Common myeloid progenitor, CD34-positive (primary cell): ENCODE results near the gene C18orf63.

ENCODE experiments used
- CTCF ChIA-PET: fragments of 350-600 bp; sonication (Branson Sonifier 250); formaldehyde crosslinking; loops from one replicate; lab custom pipeline; 2021; ENCODE audit warnings: antibody characterized with exemption; lab: Charles Lee
- POLR2A ChIA-PET: fragments of 350-600 bp; sonication (Branson Sonifier 250); formaldehyde crosslinking; loops from one replicate; lab custom pipeline; 2021; ENCODE audit warnings: antibody characterized with exemption; lab: Charles Lee
- DNase-seq, 3 donors: peaks; one replicate each; pipeline versions ENCODE4 v3.0.0 to v3.0.0-alpha.2; 2013
- H3K27ac ChIP-seq, 2 experiments: 1 replicate in 1 of 2; 2 replicates in 1 of 2; pipeline ENCODE4 v1.7.0; 2013; ENCODE audit warnings: inconsistent platforms in 2 of 2, low read length in 2 of 2, mild to moderate bottlenecking in 2 of 2, low read depth in 1 of 2, moderate library complexity in 1 of 2; ENCODE audit not compliant: severe bottlenecking in 2 of 2, insufficient read depth in 1 of 2, poor library complexity in 1 of 2
- H3K27me3 ChIP-seq, 5 experiments: replicated peaks in 2 of 5; 1 replicate in 3 of 5; 2 replicates in 2 of 5; pipeline versions ENCODE4 v1.6.1 to v1.7.0; 2013; ENCODE audit warnings: low read length in 4 of 5, mild to moderate bottlenecking in 2 of 5, moderate library complexity in 2 of 5, inconsistent platforms in 1 of 5; ENCODE audit not compliant: insufficient read depth in 5 of 5, control insufficient read depth in 4 of 5
- H3K36me3 ChIP-seq, 4 experiments: 1 replicate in 2 of 4; 2 replicates in 2 of 4; pipeline versions ENCODE4 v1.6.1 to v1.7.0; 2013; ENCODE audit warnings: low read length in 3 of 4, control low read depth in 1 of 4, mild to moderate bottlenecking in 1 of 4; ENCODE audit not compliant: control insufficient read depth in 4 of 4, insufficient read depth in 4 of 4
- H3K4me1 ChIP-seq, 4 experiments: 1 replicate in 3 of 4; 2 replicates in 1 of 4; pipeline versions ENCODE4 v1.6.1 to v1.7.1; 2013; ENCODE audit warnings: low read length in 3 of 4, mild to moderate bottlenecking in 3 of 4, control low read depth in 1 of 4, inconsistent platforms in 1 of 4, moderate library complexity in 1 of 4; ENCODE audit not compliant: control insufficient read depth in 4 of 4, insufficient read depth in 4 of 4; ENCODE audit errors: control extremely low read depth in 1 of 4
- H3K4me3 ChIP-seq, 7 experiments: 1 replicate in 4 of 7; 2 replicates in 3 of 7; pipeline versions ENCODE4 v1.5.1 to v1.7.0; 2013; ENCODE audit warnings: mild to moderate bottlenecking in 7 of 7, low read length in 6 of 7, moderate library complexity in 6 of 7, inconsistent platforms in 2 of 7, low read depth in 2 of 7, control low read depth in 1 of 7; ENCODE audit not compliant: insufficient read depth in 4 of 7, control insufficient read depth in 1 of 7; ENCODE audit errors: extremely low read depth in 1 of 7
- H3K9me3 ChIP-seq, 5 experiments: 1 replicate in 4 of 5; 2 replicates in 1 of 5; pipeline versions ENCODE4 v1.6.1 to v1.7.1; 2013; ENCODE audit warnings: low read length in 4 of 5, mild to moderate bottlenecking in 2 of 5, inconsistent platforms in 1 of 5, low read depth in 1 of 5, moderate library complexity in 1 of 5; ENCODE audit not compliant: control insufficient read depth in 4 of 5, insufficient read depth in 2 of 5; ENCODE audit errors: control extremely low read depth in 1 of 5
- WGBS: methylation state at CpG from one replicate; pipeline ENCODE4 v1.1.5; 2013; ENCODE audit not compliant: insufficient coverage; 5-methylcytosine and 5-hydroxymethylcytosine counted together

The C18orf63 gene

DNA sequence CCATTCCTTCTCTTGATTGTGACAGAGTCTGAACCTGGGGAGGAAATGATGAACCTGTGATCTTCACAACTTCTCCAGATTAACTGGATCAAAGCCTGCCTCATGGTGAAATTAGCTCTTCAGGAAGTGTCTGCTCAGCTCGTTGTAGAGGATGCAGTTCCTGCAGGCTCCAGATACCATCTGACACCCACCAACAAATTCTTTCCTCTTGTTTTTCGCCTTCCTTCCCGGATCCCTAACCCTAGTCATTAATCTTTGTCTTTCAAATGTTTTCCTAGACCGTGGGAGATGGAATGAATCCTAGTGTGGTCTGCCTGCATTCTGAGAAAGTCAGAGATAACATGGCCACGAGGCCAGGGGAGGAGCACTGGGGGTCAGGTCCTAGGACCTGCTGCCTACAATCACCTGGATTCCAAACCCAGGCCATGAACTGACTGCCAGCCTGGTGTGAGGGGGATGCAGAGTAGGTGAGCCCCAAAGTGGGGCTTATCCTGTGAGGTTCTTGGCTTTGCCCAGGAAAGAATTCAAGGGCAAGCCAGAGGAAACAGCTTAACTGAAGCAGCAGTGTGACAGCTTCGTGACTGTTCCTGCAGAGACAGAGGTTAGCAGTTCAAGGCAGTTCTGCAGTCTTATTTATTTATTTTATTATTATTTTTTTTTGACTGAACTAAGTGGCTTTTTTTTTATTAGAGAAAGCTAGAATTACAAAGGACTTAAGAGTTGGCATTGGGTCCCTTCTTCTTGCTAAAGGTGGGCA is 73.7 kb downstream of the C18orf63 start:
- ChIA-PET CTCF (interaction anchor here (1.4 to 1.6 kb wide), 3 partner anchors 11 to 14 kb away, joined by 3 read pairs; no protein-coding TSS in a partner anchor), POLR2A (interaction anchor here (0.6 kb wide), 1 partner anchor 11 kb away, joined by 3 read pairs; no protein-coding TSS in a partner anchor)
- Histone ChIP-seq H3K36me3 (no peaks in the 10 kb centered on the region), H3K4me1 (peaks cover 0 to 21% (median 1%) of the 10 kb centered on the region in 4 experiments), H3K27me3 (peaks cover 0 to 4% (median 3%) of the 10 kb centered on the region in 5 experiments), H3K4me3 (no peak overlapping the region), H3K9me3 (no peaks in the 10 kb centered on the region), H3K27ac (no peak overlapping the region)
- no CpG with 5 or more reads among the region's 6 CpGs for WGBS
- DNase-seq = no peak

DNA sequence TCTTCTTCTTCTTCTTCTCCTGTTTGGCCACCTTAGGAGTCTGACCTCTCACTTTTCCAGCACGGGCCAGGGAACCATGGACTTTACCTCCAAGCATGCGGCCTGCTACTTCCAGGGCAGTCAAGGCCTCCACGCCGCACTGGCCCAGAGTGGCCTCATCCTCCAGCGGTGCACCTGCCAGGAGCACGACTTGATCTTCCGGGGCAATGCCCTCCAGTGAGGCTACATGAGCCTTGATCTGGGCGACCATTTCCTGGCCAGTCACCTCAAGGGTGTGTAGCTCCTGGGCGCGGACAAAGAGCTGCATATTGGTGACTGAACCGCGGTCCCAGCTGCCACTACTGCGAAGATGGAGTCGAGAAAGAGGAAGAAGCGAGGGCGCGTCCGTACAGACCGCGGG is 74.4 kb downstream of the C18orf63 start:
- peaks cover 0 to 5% (median 3%) of the 10 kb centered on the region in 5 experiments for H3K27me3 ChIP-seq
- DNase-seq = no peak
- peaks cover 0 to 21% (median 1%) of the 10 kb centered on the region in 4 experiments for H3K4me1 ChIP-seq
- WGBS = 96% methylated on average over 10 of the region's 20 CpGs
- H3K4me3 ChIP-seq = no peak overlapping the region
- H3K9me3 ChIP-seq = no peaks in the 10 kb centered on the region
- CTCF ChIA-PET = interaction anchor here (1.4 to 1.6 kb wide), 2 partner anchors 12 kb away, joined by 3 read pairs; no protein-coding TSS in a partner anchor
- POLR2A ChIA-PET = interaction anchor here (0.6 kb wide), 1 partner anchor 11 kb away, joined by 3 read pairs; no protein-coding TSS in a partner anchor
- H3K27ac ChIP-seq = no peak overlapping the region
- no peaks in the 10 kb centered on the region for H3K36me3 ChIP-seq

DNA sequence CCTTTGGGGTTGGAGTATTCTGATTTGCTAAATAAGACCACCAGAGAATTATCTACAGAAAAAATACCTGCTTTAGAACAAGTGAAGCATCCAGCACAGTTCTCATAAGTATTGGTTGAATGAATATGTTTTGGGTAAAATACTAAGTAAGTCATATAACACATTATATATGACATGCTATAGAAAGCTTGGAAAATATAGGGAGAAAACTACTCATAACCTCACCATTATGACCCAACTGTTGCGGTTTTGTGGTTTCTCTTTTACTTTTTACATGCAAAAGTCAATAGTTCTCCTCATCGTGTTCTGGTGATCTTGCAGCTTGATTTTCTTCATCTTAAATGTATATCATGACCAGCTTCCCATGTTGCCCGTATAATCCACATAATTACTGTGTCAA is 75.3 kb downstream of the C18orf63 start:
- Histone ChIP-seq H3K27me3 (peaks cover 0 to 5% (median 3%) of the 10 kb centered on the region in 5 experiments), H3K27ac (no peak overlapping the region), H3K4me3 (no peak overlapping the region), H3K9me3 (no peaks in the 10 kb centered on the region), H3K36me3 (no peaks in the 10 kb centered on the region), H3K4me1 (peaks cover 0 to 21% (median 1%) of the 10 kb centered on the region in 4 experiments)
- DNase-seq = no peak
- WGBS = 93% methylated on average over 2 of the region's 3 CpGs
- CTCF ChIA-PET = interaction anchor here (1.1 to 1.6 kb wide), 3 partner anchors 11 to 49 kb away, joined by 3 to 4 read pairs (median 3); no protein-coding TSS in a partner anchor
- POLR2A ChIA-PET = no interaction called here

DNA sequence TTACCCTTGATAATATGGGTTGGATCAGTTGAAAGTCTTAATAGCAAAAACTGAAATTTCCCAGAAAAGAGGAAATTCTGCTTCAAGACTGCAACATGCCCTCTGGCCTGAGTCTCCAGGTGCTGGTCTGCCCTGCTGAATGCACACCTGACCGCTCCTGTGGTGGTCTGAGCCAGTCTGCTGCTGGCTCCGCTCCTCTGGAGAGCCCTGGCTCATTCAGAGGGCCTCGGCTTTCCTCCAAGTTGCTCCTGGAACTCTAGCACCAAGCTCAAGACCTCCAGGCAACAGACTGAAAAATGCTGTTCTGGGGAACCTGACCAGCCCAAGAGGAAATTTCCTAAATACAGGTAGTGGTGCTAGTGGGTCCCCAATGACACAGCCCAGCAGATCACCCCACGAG is 76.7 kb downstream of the C18orf63 start:
- ChIA-PET CTCF (no interaction called here), POLR2A (no interaction called here)
- Histone ChIP-seq H3K27me3 (peaks cover 0 to 5% (median 3%) of the 10 kb centered on the region in 5 experiments), H3K36me3 (no peaks in the 10 kb centered on the region), H3K4me3 (no peak overlapping the region), H3K9me3 (no peaks in the 10 kb centered on the region), H3K27ac (no peak overlapping the region), H3K4me1 (peaks cover 0 to 35% (median 3%) of the 10 kb centered on the region in 4 experiments)
- no peak for DNase-seq
- 97% methylated on average over 3 of the region's 4 CpGs for WGBS

DNA sequence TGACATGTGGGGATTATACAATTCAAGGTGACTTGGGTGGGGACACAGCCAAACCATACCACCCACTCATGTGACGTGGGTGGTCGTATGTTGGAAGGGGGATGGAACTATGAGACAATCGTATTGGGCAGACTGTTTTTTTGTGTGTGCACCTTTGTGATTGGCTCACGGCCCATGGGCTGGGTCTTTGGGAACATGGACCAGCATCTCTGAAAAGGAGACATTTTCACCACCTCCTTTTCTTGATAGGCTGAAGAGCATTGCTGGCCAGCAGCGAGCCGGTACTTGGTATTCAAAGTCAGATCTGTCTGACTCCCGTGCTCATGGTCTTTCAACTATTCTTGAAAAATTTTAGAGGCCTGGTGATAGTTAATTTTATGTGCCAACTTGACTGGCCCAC is 79.4 kb downstream of the C18orf63 start:
- WGBS = 100% methylated on average over 2 of the region's 7 CpGs
- no peaks in the 10 kb centered on the region for H3K36me3 ChIP-seq
- ChIA-PET POLR2A (no interaction called here), CTCF (no interaction called here)
- no peak overlapping the region for H3K4me3 ChIP-seq
- DNase-seq = no peak
- H3K4me1 ChIP-seq = peaks cover 10 to 51% (median 15%) of the 10 kb centered on the region in 4 experiments
- no peaks in the 10 kb centered on the region for H3K9me3 ChIP-seq
- H3K27ac ChIP-seq = no peak overlapping the region
- peaks cover 0 to 5% (median 3%) of the 10 kb centered on the region in 5 experiments for H3K27me3 ChIP-seq

DNA sequence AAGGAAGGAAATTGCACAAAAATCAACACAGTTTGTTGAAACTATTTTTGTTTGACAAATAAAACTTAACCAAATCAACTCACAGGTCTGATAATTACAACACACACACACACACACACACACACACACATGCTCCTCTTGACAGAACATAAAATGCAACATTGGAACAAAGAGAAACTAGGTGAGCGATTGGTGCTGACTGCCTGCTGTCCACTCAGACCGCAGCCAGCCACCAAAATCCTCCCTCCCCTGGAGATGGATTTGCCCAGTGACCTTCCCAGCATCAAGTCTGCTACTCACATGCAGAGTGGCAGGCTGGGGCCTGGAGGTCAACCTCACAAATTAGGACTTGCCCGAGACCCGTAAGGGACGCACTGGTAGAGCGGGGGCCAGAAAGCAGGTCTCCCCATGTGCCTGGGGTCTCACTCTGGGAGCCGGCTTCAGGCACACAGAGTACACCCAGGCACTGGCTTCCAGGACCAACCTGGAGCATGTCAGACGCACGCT is 80.1 kb downstream of the C18orf63 start:
- Histone ChIP-seq H3K4me3 (no peak overlapping the region), H3K36me3 (no peaks in the 10 kb centered on the region), H3K27ac (no peak overlapping the region), H3K4me1 (peaks cover 10 to 50% (median 18%) of the 10 kb centered on the region in 4 experiments), H3K27me3 (peaks cover 0 to 5% (median 3%) of the 10 kb centered on the region in 5 experiments), H3K9me3 (no peaks in the 10 kb centered on the region)
- DNase-seq = no peak
- ChIA-PET POLR2A (no interaction called here), CTCF (no interaction called here)
- WGBS = 98% methylated on average over 8 of the region's 9 CpGs
